HepG2 (cell line): ENCODE data around the gene GPR162. TPM values are rescaled to one million over a fixed set of nuclear protein-coding genes. Genes with fewer than 3 reads are reported as not detected.
A peak's percentile ranks its signal among the peaks of the same experiment; 100 is the strongest.

Experiments used
- ETV5 ChIP-seq: IDR thresholded peaks from 2 replicates; pipeline ENCODE4 v1.6.1; 2018; ENCODE audit warnings: missing biosample characterization, missing genetic modification reagents, inconsistent platforms, borderline replicate concordance
- HDAC2 ChIP-seq: sonication (generic); formaldehyde crosslinking; IDR thresholded peaks from 2 replicates; pipeline ENCODE4 v1.4.0; 2020; ENCODE audit warnings: missing genetic modification reagents
- HNF1B ChIP-seq: sonication (generic); formaldehyde crosslinking; IDR thresholded peaks from 2 replicates; pipeline ENCODE4 v1.5.1; 2020; ENCODE audit warnings: mild to moderate bottlenecking, moderate library complexity, missing genetic modification reagents
- HNF4G ChIP-seq, 2 experiments: sonication (generic) in 1 of 2; formaldehyde crosslinking in 1 of 2; IDR thresholded peaks; 2 replicates each; pipeline versions ENCODE4 v1.4.0 to v1.6.1; 2011 to 2020; ENCODE audit warnings: borderline replicate concordance in 2 of 2, low read depth in 2 of 2, mild to moderate bottlenecking in 2 of 2, low read length in 1 of 2, missing genetic modification reagents in 1 of 2, moderate library complexity in 1 of 2
- ISX ChIP-seq: sonication (generic); formaldehyde crosslinking; conservative IDR thresholded peaks from 2 replicates; pipeline ENCODE4 v1.5.0; 2020; ENCODE audit warnings: missing genetic modification reagents
- PAWR ChIP-seq: sonication (generic); formaldehyde crosslinking; IDR thresholded peaks from 2 replicates; pipeline ENCODE4 v1.4.0; 2020; ENCODE audit warnings: missing genetic modification reagents, mild to moderate bottlenecking, borderline replicate concordance
- PITX1 ChIP-seq: sonication (generic); formaldehyde crosslinking; IDR thresholded peaks from 2 replicates; pipeline ENCODE4 v1.5.1; 2020; ENCODE audit warnings: mild to moderate bottlenecking, missing genetic modification reagents
- ZBTB2 ChIP-seq: sonication (generic); formaldehyde crosslinking; IDR thresholded peaks from 2 replicates; pipeline ENCODE4 v1.8.0; 2022; ENCODE audit warnings: low read depth, missing genetic modification reagents
- ZNF280B ChIP-seq: sonication (generic); formaldehyde crosslinking; IDR thresholded peaks from 2 replicates; pipeline ENCODE4 v1.5.0; 2020; ENCODE audit warnings: missing genetic modification reagents, mild to moderate bottlenecking, borderline replicate concordance
- ZNF749 ChIP-seq: sonication (generic); formaldehyde crosslinking; IDR thresholded peaks from 2 replicates; pipeline ENCODE4 v1.8.0; 2022; ENCODE audit warnings: mild to moderate bottlenecking, missing genetic modification reagents, moderate library complexity, borderline replicate concordance
- polyA plus RNA-seq, 8 experiments: library from polyadenylated mRNA; depleted of rRNA in 3 of 8; stranded (reverse) in 7 of 8; unstranded in 1 of 8; fragments of >200 nt; fragmentation: Illumina TruSeq in 4 of 8; extraction: Trizol in 4 of 8; gene quantifications; 2 replicates each; pipeline versions ENCODE4 v1.2.1 to v1.2.3, GENCODE V29; 2011 to 2016; ENCODE audit warnings: low read depth in 4 of 8, missing spikeins in 1 of 8, mixed read lengths in 1 of 8; ENCODE audit not compliant: insufficient read depth in 1 of 8
- total RNA-seq, 5 experiments: library from RNA; depleted of rRNA; stranded (reverse); fragments of >200 nt; fragmentation: Illumina TruSeq; extraction: Trizol; gene quantifications; 2 replicates each; pipeline ENCODE4 v1.2.3, GENCODE V29; 2016; ENCODE audit warnings: low read depth in 1 of 5
- TF ChIP-seq, protein P1 (sequence below): IDR thresholded peaks from 2 replicates; pipeline ENCODE4 v1.6.1; 2016
- TF ChIP-seq, protein P2 (sequence below): IDR thresholded peaks from 2 replicates; pipeline ENCODE4 v1.6.1; 2016; ENCODE audit warnings: missing genetic modification reagents, missing compliant biosample characterization
- TF ChIP-seq, protein P3 (sequence below): sonication (generic); formaldehyde crosslinking; IDR thresholded peaks from 2 replicates; pipeline ENCODE4 v1.5.0; 2020; ENCODE audit warnings: missing genetic modification reagents, mild to moderate bottlenecking, borderline replicate concordance
- TF ChIP-seq, protein P4 (sequence below): sonication (generic); formaldehyde crosslinking; IDR thresholded peaks from 2 replicates; pipeline ENCODE4 v1.9.0; 2022; ENCODE audit warnings: missing genetic modification reagents, mild to moderate bottlenecking, borderline replicate concordance

GPR162 gene
- total and polyA plus RNA-seq, 2 of the 13 experiments (the other 11 are each of a cell fraction or from before 2014, with no cell fraction given) = 0.08 TPM; not detected in 1

DNA sequence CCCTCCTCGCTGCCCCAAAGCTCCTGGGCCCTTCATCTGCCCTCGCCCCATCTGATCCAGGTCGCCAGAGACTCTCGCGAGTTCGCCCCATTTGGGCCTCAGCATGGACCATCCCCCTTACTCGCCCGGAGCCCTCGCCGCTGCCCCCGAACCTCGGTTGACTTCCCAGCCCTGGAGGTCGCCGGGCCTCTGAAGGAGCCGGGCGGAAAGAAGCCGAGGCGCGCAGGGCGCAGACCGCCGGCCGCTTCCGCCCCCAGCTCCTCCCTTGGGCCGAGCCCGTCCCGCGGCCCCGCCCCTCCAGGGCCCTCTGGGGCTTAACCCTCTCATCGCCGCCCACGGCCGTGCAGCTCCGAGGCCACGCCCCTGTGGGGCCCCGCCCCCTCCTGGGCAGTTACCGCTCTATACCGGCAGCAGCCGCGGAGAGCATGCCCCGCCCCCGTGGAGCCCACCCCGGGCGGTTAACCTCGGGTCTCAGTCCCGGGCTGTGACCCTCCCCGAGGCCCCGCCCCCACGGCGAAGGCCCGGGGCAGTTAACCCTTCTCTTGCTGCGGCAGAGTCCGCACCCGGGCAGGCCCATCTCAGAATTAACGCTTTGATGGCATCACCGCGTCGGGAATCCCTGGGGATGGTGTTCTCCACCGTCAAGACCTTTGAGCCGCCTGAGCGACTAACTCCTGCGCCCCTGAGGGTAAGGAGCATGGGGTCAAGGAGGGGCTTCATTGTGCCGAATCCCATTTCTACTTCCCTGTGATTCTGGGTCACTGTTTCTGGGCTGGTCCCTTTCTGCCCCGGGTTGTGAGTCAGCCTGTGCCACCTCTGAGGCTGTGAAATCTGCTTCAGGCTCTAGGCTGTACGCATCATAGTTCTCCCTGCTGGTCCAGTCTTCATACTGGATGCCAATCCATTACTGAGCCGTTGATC, 51.7 kb downstream of the GPR162 start, which contains the start of gene SPSB2 (continued):
- TF ChIP-seq ZBTB2 (CRISPR knock-in tag) (peak; percentile 82; the same call in 1 of the 2 replicates), PAWR (CRISPR knock-in tag) (no peak), HNF1B (CRISPR knock-in tag) (peak; percentile 9; the same call in 1 of the 2 replicates), ETV5 (CRISPR knock-in tag) (peak; percentile 61), ZNF749 (CRISPR knock-in tag) (no peak; the same call in 1 of the 2 replicates), HNF4G (IDR thresholded peaks at IDR 0.05; ENCODE audit: borderline replicate concordance, low read depth, low read length) (no peak), HNF4G (CRISPR knock-in tag; IDR thresholded peaks at IDR 0.05; ENCODE audit: borderline replicate concordance, low read depth) (no peak), HDAC2 (peak; percentile 59), PITX1 (0 out of 2 replicates have a peak, but pooled peaks have one; percentile 31), ZNF280B (CRISPR knock-in tag) (no peak), ISX (CRISPR knock-in tag) (no peak)
- TF ChIP-seq, protein P1, sequence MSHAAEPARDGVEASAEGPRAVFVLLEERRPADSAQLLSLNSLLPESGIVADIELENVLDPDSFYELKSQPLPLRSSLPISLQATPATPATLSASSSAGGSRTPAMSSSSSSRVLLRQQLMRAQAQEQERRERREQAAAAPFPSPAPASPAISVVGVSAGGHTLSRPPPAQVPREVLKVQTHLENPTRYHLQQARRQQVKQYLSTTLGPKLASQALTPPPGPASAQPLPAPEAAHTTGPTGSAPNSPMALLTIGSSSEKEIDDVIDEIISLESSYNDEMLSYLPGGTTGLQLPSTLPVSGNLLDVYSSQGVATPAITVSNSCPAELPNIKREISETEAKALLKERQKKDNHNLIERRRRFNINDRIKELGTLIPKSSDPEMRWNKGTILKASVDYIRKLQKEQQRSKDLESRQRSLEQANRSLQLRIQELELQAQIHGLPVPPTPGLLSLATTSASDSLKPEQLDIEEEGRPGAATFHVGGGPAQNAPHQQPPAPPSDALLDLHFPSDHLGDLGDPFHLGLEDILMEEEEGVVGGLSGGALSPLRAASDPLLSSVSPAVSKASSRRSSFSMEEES (CRISPR knock-in tag) = peak; percentile 12; the same call in 1 of the 2 replicates
- TF ChIP-seq, protein P2, sequence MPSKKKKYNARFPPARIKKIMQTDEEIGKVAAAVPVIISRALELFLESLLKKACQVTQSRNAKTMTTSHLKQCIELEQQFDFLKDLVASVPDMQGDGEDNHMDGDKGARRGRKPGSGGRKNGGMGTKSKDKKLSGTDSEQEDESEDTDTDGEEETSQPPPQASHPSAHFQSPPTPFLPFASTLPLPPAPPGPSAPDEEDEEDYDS (CRISPR knock-in tag) = peak; percentile 73; the same call in 1 of the 2 replicates
- TF ChIP-seq, protein P3, sequence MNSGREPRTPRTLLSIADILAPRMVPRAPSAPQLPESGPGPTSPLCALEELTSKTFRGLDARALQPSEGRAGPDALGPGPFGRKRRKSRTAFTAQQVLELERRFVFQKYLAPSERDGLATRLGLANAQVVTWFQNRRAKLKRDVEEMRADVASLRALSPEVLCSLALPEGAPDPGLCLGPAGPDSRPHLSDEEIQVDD (CRISPR knock-in tag) = no peak
- TF ChIP-seq, protein P4, sequence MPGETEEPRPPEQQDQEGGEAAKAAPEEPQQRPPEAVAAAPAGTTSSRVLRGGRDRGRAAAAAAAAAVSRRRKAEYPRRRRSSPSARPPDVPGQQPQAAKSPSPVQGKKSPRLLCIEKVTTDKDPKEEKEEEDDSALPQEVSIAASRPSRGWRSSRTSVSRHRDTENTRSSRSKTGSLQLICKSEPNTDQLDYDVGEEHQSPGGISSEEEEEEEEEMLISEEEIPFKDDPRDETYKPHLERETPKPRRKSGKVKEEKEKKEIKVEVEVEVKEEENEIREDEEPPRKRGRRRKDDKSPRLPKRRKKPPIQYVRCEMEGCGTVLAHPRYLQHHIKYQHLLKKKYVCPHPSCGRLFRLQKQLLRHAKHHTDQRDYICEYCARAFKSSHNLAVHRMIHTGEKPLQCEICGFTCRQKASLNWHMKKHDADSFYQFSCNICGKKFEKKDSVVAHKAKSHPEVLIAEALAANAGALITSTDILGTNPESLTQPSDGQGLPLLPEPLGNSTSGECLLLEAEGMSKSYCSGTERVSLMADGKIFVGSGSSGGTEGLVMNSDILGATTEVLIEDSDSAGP (CRISPR knock-in tag) = peak; percentile 89
